Hematopoietic multipotent progenitor cell (in vitro differentiated cells): ENCODE measurements around the gene PTBP1. TPM values are rescaled to one million over a fixed set of nuclear protein-coding genes. Genes with fewer than 3 reads are reported as not detected.
"Not testable (repeated sequence)": the region's sequence is repeated elsewhere in the genome, so short reads cannot be mapped to it uniquely, and the experiment has no call there.

Experiments
- DNase-seq, 3 donors: peaks; one replicate each; pipeline ENCODE4 v3.0.0-alpha.2; 2011 to 2015; ENCODE audit warnings: low read depth in 2 of 3, low spot score in 2 of 3
- small RNA-seq: library from RNA; depleted of rRNA; stranded (forward); fragments of <200 nt; gene quantifications from one replicate; pipeline ENCODE3, GENCODE V24; 2012
- total RNA-seq: library from RNA; depleted of rRNA; stranded (reverse); fragments of >200 nt; gene quantifications from one replicate; pipeline ENCODE4 v1.2.3, GENCODE V29; 2012

Gene PTBP1
- total RNA-seq, 1 donor = 348 TPM

GRCh38 chr19:850979-851335 is 53.7 kb downstream of the PTBP1 start:
- DNase-seq = no peak

GRCh38 chr19:852136-853013 is 55.1 kb downstream of the PTBP1 start, which contains the start of gene ELANE:
Gene ELANE, plus strand, starts transcription at chr19:852303. Its CDS starts 26 bp downstream, at chr19:852329.
- no peak for DNase-seq

- DNase-seq = no peak
Observed at GRCh38 chr19:853014-853585, 55.8 kb downstream of the PTBP1 start.

DNA sequence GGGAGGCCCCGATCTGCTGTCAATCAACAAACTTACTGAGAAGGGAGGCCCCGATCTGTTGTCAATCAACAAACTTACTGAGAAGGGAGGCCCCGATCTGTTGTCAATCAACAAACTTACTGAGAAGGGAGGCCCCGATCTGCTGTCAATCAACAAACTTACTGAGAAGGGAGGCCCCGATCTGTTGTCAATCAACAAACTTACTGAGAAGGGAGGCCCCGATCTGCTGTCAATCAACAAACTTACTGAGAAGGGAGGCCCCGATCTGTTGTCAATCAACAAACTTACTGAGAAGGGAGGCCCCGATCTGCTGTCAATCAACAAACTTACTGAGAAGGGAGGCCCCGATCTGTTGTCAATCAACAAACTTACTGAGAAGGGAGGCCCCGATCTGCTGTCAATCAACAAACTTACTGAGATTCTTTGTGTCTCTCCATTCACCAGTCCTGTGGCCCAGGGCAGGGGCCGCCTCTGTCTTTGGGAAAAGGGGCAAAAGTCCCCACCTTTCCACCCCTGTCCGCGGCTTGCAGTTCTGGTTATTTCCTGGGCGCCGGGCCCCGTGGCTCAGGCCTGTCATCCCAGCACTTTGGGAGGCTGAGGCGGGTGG is 56.5 kb downstream of the PTBP1 start:
- DNase-seq = not testable (repeated sequence)

DNA sequence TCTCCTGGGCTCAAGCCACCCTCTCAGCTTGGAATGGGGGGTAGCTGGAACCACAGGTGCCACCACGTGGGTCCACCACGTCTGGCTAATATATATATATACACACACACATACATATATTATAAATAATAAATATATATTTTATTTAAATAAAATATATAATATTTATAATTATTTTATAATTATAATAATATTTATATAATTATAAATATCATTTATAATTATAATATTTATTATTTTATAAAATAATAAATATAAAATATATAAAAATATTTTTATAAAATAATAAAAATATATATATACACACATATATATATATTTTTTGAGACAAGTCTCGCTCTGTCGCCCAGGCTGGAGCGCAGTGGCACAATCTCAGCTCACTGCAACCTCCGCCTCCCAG is 57.3 kb downstream of the PTBP1 start:
- no peak for DNase-seq

- DNase-seq = no peak
Observed at GRCh38 chr19:855142-855541, 57.9 kb downstream of the PTBP1 start.

DNA sequence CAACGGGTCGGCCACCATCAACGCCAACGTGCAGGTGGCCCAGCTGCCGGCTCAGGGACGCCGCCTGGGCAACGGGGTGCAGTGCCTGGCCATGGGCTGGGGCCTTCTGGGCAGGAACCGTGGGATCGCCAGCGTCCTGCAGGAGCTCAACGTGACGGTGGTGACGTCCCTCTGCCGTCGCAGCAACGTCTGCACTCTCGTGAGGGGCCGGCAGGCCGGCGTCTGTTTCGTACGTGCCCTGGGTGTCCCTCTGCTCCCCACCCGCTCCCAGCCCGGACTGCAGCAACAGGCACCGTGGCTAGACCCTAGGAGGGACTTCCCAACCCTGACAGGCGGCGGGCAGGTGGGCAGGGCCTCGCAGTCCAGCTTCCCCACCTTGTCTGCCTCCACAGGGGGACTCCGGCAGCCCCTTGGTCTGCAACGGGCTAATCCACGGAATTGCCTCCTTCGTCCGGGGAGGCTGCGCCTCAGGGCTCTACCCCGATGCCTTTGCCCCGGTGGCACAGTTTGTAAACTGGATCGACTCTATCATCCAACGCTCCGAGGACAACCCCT is 58.4 kb downstream of the PTBP1 start:
- DNase-seq = no peak

DNA sequence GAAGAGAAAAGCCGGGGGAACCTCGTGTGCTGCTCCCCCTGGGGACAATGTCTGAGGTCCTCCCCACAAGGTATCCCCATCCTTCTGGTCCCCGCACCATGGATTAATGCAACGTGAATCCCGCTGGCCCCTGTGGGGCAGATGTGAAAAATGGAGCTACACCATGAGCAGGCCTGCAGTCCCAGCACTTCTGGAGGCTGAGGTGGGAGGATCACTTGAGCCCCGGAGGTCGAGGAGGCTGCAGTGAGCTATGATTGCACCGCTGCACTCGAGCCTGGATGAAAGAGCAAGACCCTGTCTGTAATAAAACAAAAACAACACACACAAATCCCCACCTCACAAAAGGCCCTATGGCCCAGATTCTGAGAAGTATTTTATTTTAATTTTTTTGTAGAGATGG is 61.0 kb downstream of the PTBP1 start:
- DNase-seq = no peak

GRCh38 chr19:858868-859843 is 61.9 kb downstream of the PTBP1 start, which contains the start of gene CFD:
Gene CFD, plus strand, starts transcription at chr19:859664. Its CDS starts 26 bp downstream, at chr19:859690.
- DNase-seq = peak in 2 of 3 donors; percentile 51 to 52

GRCh38 chr19:861141-861755 is 64.0 kb downstream of the PTBP1 start:
- DNase-seq = no peak

Small RNAs within 50 kb of the gene (small RNA-seq; reads per million reads assigned to genes)
- gene MIR3187 = not detected

Other genes with a start within 250 kb of the PTBP1 start
- 254 TPM for gene BSG, start 224.9 kb upstream of the PTBP1 start, total RNA-seq
- gene HCN2, start 207.6 kb upstream of the PTBP1 start, total RNA-seq = under 0.01 TPM
- 50.9 TPM for gene POLRMT, start 163.9 kb upstream of the PTBP1 start, total RNA-seq
- gene FGF22, start 157.6 kb upstream of the PTBP1 start, total RNA-seq = under 0.01 TPM
- gene RNF126, start 134.2 kb upstream of the PTBP1 start, total RNA-seq = 50.1 TPM
- 7.5 TPM for gene FSTL3, start 121.1 kb upstream of the PTBP1 start, total RNA-seq
- 829 TPM for gene PRSS57, start 102.0 kb upstream of the PTBP1 start, total RNA-seq
- gene PALM, start 88.5 kb upstream of the PTBP1 start, total RNA-seq = 15.6 TPM
- gene MISP, start 46.3 kb upstream of the PTBP1 start, total RNA-seq = 0.27 TPM
- 5.9 TPM for gene PLPPR3, start 24.5 kb downstream of the PTBP1 start, total RNA-seq
- 5.4 TPM for gene AZU1, start 30.4 kb downstream of the PTBP1 start, total RNA-seq
- gene PRTN3, start 43.5 kb downstream of the PTBP1 start, total RNA-seq = 34.7 TPM
- gene ELANE, start 54.9 kb downstream of the PTBP1 start, total RNA-seq = 11.0 TPM
- 9.4 TPM for gene CFD, start 62.2 kb downstream of the PTBP1 start, total RNA-seq
- gene MED16, start 95.7 kb downstream of the PTBP1 start, total RNA-seq = 78.4 TPM
- not detected for gene RNU6-9, start 96.0 kb downstream of the PTBP1 start, total RNA-seq
- gene R3HDM4, start 115.8 kb downstream of the PTBP1 start, total RNA-seq = 122 TPM
- gene KISS1R, start 119.9 kb downstream of the PTBP1 start, total RNA-seq = 1.3 TPM
- gene ARID3A, start 128.6 kb downstream of the PTBP1 start, total RNA-seq = 37.2 TPM
- gene WDR18, start 186.9 kb downstream of the PTBP1 start, total RNA-seq = 100 TPM
- 0.81 TPM for gene GRIN3B, start 203.0 kb downstream of the PTBP1 start, total RNA-seq
- gene TMEM259, start 223.7 kb downstream of the PTBP1 start, total RNA-seq = 148 TPM
- gene RNU6-2, start 224.1 kb downstream of the PTBP1 start, total RNA-seq = not detected
- 236 TPM for gene CNN2, start 229.2 kb downstream of the PTBP1 start, total RNA-seq
- 42.5 TPM for gene ABCA7, start 242.7 kb downstream of the PTBP1 start, total RNA-seq